ENCODE measurements around the gene DLG2.

DNA sequence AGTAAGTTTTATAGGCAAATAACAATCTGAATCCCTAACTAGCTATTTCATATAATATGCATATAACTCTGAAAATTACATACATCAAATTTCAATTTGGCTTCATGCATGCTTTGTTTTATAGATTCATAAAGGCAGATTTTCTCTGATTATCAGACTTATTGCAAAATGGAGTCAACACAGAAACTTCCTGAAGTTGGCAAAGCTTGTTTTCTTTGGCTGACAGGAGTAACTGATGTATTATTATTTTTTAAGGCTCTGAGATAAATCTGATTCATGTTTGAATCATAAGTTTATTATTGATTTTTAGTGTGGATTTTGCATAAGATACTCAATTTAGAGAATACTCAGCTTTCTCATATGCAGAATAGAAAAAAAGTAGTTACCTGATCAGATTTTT is 1984.6 kb downstream of the DLG2 start:
- TF ChIP-seq CTCF (IDR thresholded peaks at IDR 0.05; ENCODE audit: insufficient read depth, low read length), result no peak
- no peak for TF ChIP-seq POLR2AphosphoS5 (IDR thresholded peaks at IDR 0.05; ENCODE audit: low read depth)
- TF ChIP-seq REST (IDR thresholded peaks at IDR 0.05; ENCODE audit: insufficient replicate concordance, low read depth), result no peak
